Pulmonary artery endothelial cell (primary cell): ENCODE measurements around the gene OAT. TPM values are rescaled to one million over a fixed set of nuclear protein-coding genes. Genes with fewer than 3 reads are reported as not detected.

Experiments used
- DNase-seq: peaks from one replicate; pipeline ENCODE4 v3.0.0-alpha.2; 2011; ENCODE audit warnings: low read depth, low spot score
- total RNA-seq: library from RNA; depleted of rRNA; stranded (reverse); fragments of >200 nt; gene quantifications from 2 replicates; pipeline ENCODE4 v1.2.3, GENCODE V29; 2014

Gene OAT
- 145 and 147 TPM in 2 replicates for total RNA-seq

DNA sequence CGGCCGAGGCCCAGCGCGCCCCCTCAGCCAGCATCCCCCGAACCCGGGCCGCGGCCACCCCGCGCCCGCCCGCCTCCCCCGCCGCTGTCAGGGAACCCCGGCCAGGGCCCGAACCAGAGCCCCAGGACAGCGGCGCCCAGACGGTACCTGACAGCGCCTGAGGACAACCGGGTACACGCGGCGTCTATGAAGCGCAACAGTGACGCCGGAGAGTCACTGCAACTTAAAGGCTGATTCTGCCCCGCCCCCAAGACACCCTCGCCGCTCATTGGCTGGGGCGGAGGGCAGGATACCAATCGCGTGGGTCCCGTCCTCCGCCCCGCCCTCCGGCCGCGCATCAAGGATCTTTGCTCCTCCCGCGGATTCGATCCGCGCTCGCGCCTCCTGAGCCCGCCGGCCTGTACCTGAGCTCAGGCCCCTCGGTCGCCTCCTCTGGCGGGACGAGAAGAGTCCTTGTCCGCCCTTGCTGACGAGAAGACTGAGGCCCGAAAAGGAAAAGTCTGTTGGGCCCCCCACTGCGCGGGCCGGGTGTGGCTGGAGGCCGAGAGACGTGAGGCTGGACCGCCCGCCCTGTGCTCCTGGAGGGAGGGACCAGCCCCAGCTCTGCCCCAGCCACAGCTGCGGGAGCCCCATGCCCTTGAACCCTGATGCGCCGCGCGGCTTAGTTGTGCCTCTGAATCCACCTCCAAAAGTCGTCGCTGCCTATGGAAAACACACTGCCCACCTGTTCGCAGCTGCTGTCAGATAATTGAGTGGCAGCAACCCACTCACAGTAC, at the start of gene OAT:
TSS of gene OAT (minus strand) at position 198 of the 776 bp plus-strand sequence. CDS start 6,752 bp downstream, outside the sequence.
- peak; percentile 69 for DNase-seq

DNA sequence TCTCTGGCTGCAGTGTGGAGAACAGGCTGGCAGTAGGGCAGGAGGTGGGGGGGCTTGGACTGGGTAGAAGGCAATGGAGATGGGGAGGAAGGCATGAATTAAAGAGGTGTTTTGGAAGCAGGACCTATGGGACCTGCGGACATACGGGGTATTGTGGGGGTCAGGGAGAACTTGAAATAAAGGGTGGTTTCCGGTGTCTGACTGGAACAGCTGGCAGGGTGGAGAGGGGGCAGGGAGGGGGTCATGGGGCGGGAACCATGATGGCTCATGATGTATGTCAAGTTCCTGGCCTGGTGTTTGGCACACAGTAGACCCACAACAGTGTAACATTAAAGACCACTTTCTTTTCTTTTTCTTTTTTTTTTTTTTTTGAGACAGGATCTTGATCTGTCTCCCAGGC, 48.4 kb upstream of the OAT start:
- no peak for DNase-seq

DNA sequence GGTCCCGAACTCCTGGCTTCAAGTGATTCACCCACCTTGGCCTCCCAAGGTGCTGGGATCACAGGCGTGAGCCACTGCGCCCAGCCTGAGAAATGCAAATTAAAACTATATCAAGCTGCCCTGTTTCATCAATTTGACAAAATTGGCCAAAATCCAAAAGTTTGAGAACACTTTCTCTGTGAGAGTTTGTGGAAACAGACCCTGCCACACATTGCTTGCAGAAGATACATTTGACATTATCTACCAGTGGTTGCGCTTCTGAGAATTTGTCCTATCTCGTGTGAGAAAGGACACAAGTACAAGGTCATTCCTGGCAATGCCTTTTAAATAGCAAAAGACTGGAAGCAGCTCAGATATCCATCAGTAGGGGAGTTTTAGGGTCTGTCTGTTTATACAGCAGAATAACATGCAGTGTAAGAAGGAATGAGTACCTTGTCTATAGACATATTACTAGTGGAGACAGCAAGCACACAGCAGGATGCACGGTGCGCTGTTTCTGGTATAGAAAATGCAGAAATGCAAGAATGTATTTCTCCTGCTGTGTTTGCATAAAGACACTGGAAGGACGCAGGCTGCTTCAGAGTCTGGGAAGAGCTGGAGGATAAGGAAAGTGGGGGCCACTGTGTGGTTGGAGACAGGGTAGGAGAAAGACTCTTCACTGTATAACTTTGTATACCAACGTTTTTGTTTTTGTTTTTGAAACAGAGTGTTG, 47.2 kb upstream of the OAT start:
- DNase-seq: no peak

DNA sequence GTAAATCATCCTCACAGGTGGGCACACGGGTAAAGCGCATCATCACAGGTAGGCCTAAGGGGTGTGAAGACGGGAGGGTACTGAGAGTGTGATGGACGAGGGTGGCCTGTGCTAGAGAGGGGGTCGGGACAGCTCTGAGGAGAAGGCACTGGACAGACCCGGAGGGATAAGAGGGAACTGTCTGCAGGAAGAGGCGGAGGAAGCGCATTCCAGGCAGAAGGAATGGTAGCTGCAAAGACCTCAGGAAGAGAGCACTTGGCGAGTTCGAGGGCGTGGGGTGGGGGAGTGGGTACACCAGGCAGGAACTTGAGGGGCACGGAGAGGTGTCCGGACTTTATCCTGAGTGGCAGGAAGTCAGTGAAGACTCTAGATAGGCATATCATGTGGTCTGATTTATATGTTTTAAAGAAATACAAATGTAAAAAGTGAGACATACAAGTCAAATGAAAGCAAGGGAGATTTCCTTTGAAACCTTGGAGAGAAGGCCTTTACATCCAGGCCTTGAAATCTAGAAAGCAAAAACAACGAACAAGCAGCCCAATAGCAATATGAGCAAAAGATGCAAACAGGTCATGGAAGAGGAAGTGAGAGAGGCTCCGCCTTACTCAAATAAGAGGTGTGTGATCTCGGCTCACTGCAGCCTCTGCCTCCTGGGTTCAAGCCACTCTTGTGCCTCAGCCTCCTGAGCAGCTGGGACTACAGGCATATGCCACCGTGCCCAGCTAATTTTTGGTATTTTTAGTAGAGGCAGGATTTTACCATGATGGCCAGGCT, 46.5 kb upstream of the OAT start:
- DNase-seq: no peak

DNA sequence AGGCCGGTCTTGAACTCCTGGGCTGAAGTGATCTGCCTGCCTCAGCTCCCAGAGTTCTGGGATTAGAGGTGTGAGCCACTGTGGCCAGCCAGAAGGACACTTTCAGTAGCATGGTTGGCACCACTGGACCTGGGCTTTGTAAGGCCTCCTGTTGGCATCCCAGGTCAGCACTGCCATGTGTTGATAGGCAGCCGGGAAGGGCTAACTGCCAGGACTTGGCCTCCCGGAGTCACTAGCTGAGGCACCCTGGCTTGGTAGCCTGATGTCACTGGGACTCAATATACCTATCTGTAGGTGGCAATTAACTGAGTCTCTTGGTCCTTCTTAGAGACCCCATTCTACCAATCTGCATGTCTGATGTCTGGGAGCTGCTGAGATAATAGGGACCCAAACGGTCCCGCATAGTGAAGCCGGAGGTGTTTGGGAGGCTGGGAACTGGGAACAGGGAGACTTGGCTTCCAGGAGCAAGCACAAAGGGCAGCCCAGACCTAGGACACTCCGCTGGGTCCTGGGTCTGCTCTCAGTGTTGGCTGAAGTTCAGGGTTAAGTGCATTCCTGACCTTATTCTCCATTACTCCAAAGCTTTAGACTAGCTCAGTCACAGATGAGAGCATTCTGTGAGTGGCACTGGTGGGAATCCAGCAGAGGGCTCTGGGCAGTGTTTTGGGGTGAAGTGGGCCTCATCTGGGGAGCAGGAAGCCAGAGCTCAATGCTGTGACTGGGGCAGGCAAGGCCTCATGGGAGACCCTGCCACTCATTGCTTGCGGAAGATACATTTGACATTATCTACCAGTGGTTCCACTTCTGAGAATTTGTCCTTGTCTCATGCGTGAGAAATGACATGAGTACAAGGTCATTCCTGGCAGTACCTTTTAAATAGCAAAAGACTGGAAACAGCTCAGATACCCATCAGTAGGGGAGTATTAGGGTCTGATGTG, 45.6 kb upstream of the OAT start:
- DNase-seq: no peak

DNA sequence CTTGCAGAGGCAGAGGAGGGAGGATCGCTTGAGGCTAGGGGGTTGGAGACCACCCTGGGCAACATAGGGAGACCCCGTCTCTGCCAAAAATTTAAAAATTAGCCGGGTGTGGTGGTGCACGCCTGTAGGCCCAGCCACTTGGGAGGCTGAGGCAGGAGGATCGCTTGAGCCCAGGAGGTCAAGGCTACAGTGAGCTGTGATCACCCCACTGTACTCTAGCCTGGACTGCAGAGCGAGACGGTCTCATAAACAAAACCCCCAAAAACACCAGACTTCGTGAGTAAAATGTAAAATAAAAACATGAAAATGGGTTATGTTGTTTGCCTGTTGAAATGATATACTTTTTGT, 43.6 kb upstream of the OAT start:
- no peak for DNase-seq

DNA sequence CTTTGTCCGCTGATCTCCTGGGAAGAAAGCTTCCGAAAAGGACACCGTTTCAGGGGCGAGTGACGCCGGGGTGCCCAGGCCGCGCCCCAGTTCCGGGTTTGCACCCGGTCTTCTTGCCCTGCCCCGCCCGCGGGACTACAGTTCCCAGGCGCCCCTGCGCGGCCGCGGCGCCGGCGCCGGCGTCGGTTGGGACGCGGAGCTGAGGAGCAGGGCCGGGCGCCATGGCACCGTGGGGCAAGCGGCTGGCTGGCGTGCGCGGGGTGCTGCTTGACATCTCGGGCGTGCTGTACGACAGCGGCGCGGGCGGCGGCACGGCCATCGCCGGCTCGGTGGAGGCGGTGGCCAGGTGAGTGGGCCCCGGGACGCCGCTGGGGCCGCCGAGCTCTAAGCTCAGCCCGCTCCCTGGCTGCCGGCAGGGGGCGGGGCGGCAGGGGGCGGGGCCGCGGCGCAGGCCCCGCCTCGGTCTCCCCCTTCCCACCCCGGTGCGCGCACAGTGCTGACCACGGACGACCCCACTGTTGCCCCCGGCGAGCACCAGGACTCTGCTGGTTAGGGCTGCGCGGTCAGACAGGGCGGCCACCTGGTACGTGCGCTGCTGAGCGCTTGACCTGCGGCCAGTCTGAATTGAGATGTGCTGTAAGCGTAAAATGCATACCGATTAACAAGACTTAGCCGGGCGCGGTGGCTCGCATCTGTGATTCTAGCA, 43.1 kb upstream of the OAT start, which contains the start of gene LHPP:
TSS of gene LHPP (plus strand) at position 182 of the 706 bp plus-strand sequence. CDS start at position 222, 40 bp downstream.
- DNase-seq: peak; percentile 26

DNA sequence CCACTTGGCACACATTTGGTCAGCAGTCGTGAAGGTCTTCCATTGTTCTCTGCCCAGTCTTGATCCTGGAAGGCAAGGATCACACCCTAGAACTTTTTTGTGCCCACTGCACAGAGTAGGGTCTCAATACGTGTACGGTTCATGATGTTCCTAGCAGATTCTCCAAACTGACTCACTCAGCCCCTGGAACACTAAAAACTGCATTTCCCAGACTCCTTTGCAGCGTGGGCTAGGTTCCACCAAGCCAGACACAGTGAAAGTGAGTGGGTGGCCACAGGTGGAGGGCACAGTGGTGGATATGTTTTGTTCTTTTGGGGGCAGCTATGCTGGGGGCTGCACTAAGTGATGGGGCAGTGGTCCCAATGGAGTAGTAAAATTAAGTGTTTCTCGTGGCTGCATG, 41.4 kb upstream of the OAT start:
- no peak for DNase-seq

DNA sequence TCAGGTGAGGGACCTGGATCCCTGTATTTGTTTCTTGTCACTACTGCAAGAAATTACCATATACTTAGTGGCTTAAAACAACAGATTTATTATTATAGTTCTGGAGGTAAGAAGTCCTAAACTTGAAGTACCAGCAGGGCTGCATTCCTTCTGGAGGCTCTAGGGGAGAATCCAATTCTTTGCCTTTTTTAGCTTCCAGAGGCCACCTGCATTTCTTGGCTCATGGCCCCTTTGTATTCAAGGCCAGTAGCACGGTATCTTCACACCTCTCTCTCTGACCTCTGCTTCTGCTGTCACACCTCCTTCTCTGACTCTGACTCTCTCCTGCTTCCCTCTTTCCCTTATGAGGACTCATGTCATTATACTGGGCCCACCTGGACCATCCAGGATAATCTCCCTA, 40.7 kb upstream of the OAT start:
- DNase-seq: no peak

DNA sequence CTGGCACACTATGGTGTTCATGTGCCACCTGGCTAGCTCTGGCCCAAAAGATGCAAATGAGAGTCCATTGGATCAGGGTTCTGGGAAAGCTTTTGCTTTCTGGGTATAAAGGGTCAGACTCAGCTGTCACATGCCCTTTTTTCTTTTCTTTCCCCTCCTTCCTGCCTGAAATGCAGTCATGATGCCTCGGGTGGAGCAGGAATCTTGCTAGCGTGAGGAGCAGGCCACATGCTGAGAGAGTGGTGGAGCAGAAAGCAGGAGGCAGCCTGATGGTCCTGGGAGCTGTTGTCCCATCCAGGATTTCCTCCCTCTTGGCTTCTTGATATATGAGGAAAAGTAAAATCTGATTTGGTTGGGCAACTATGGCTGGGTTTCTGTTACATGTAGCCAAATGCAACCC, 40.2 kb upstream of the OAT start:
- no peak for DNase-seq

DNA sequence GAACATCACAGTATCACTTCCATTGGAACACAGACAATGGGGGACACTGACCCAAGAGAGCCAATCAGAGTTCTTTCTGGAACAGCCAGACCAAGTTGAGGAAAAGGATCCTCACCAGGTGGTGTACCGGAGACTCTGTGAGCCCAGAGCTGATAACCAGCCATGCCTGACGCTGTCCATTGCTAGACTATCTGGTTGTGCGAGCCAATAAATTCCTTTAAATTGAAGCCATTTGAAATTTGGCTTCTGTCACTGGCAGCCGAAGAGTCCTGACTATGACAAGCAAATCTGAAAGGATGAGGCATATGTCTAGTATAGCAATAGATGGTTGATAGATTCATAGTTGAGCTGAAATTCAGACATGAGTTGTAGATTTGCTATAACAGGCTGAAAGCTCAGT, 39.8 kb upstream of the OAT start:
- no peak for DNase-seq

DNA sequence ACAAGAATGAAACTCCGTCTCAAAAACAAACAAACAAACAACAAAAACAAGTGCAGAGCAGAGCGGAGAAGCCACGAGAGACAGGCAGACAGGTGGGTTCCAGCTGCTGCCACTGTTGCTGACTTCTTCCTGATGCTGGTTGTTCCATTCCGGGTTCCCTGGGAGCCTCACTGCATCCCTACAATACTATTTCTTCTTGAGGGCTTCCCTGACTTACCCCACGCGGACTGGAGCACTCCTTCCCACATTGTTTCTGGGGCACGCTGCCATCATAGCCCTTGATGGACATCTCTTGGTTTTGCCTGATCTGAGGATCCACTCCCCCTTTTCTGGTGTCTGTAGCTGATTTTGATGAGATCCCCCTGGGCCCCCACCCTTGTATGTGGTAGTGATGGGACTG, 36.7 kb upstream of the OAT start:
- no peak for DNase-seq

DNA sequence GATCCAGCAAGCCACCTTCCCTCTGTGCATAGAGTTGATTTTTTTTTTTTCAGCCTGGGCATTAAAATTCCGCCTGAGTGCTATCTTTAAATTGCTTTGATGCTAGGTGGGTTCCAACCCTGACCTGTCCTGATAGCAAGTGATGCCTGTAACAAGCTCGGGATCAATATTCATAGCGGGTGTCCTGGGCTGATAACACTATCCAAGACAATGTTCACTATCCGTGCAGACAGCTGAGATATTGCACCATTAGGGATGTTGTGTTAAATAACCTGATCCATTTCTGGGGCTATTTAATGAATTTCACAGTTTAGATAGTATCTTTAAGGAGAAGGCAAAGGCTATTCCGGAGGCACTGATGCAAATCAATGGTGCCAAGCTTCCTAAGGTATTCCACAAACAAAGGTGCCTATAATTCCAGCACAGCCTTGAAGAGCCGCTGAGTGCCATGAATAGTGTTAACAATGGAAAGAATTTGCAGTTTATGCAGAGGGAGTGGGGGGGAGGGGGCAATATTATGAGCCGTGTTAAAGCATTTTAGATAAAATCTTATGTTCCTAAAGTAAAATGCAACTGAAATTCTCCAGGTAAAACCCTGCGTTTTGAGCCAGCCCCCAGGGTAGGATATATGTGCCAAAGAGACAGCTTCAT, 35.4 kb upstream of the OAT start:
- DNase-seq: no peak

DNA sequence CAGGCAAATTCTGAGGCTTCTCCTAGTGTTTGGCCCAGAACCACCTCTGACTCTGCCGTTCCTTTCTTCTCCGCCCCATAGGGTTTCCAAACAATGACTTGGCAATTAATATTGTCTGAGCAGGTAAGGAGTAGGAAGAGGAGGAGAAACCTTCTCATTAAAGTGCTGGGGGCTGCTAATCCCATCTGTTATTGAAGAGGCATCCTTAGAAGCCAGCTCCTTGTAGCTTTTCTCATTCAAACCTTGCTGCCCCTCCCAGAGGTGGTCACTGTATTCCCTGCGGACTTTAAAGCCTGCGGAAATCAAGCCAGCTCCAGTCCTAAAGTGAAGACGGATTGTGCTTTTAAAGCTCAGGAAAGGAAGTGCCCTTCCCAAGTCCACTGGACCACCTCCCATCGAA, 32.6 kb upstream of the OAT start:
- no peak for DNase-seq

DNA sequence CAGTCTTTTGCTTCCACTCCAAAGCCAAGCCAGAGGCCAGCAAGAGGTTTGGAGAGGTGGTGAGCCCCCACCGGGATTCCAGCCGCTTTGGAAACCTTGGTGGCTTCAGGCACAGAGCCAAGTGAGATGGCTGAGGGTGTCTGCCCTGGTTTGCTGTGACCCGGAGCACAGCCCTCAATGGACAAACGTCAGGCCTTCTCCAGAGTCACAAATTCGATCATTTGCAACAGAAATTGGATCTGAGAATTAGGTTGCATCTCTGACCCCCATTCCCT, 32.0 kb upstream of the OAT start:
- no peak for DNase-seq

DNA sequence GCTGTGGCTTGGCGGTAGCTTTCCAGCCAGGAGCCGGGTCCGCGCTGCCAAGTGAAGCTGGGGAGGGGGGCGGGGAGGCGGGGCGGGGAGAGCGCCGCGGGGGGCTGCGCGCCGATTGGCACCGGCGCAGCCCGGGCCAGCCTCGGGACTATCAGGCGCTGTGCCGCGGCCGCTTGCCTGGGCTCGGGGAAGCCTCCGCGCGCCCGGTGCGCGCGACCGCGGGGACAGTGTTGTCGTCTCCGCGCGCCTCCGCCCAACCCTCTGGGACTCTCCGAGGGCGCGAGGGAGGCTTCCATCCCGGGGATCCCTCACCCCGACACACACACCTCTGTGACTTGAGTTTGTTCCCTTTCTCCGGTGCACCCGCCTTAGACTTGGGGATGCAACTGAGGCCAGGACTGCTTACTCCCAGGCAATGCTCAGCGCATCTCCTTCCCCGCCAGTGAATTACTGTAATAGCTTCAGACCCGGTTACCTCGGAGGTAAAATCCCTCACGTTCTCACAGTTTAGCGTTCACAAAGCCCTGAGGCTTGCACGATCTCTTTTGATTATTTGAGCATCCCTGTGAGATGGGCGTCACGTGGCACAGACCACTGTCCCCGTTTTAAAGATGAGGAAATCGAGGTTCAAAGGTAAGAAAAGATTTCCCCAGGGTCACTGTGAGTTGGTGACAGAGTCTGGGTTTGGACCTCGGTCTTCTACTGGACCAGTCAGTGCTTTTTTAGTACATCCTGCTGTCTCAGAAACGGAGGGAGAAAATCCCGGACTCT, 31.5 kb upstream of the OAT start, which contains the start of gene NKX1-2:
TSS of gene NKX1-2 (minus strand) at position 24 of the 771 bp plus-strand sequence. CDS start 92 bp downstream, outside the sequence.
- no peak for DNase-seq

DNA sequence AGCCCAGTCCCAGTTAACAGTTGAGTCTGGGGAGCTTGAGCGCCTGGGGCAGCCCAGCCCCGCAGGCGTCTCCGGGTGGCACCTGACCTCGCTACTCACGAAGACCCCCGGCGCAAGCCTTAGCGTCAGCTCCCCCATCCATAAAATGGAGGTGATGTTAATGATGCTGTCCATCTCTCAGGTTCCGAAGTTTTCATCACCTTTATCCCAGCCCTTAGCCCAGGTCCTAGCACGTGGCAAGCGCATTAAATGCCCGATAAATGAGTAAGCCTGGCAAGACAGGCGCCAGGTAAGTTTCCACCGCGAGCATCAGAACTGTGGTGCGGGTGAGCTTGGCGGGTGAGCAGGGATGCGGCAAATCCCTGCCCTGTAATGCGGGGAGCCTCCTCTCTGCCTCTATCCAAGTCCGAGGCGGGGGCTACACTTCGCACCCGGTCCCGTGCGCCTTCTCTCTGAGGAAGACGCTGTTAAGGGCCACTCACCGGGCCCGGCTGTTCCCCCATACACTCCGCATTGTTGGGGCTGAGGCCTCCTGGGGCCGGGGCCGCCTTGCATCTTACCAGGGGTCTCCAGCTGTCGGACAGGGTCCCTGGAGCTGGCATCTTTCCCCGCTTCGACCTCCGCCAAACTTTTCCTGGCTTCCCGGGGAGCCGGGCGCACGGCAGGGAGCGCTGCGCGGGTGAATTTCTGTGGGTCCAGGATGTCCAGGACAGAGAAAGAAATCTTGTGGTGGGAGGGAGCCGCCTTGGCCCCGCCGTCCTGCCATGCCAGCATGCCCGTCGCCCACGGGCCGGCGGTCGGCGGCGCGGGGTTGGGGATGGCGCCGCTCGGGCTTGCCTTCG, 30.7 kb upstream of the OAT start:
- DNase-seq: no peak

DNA sequence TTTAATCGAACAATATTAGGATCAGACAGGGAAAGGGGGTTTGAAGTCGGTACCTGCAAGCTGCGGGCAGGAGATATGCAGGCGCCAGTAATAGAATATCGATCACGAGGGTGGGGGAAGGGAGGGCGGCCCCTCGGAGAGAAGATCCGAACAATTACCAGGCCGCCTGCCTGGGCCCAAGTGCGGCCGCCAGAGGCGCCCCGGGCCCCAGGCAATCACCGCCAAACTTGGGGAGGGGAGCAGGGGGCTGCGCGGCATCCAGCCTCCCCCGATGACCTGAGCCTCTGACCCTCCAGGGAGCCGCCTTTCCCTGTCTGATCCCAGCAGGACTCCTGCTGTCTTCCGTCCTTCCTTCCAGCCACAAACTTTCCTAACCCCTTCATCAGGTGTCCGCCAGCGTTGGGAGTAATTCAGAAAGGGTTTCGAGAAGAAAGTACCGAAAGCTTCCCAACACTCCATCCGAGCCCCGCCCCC, 30.0 kb upstream of the OAT start:
- DNase-seq: no peak
